Muscle layer of colon (tissue), 2 donors: ENCODE results near the gene COPS9.

Experiments
- H3K27ac ChIP-seq: one replicate; pipeline ENCODE4 v1.7.0; 2013; ENCODE audit warnings: low read depth, mild to moderate bottlenecking, low read length, moderate library complexity
- H3K27me3 ChIP-seq, 2 donors: one replicate each; pipeline ENCODE4 v1.7.0; 2013; ENCODE audit warnings: low read length in 2 of 2, mild to moderate bottlenecking in 2 of 2; ENCODE audit not compliant: insufficient read depth in 2 of 2, control insufficient read depth in 1 of 2
- H3K36me3 ChIP-seq: one replicate; pipeline ENCODE4 v1.7.0; 2013; ENCODE audit warnings: mild to moderate bottlenecking, low read length; ENCODE audit not compliant: insufficient read depth
- H3K4me1 ChIP-seq: one replicate; pipeline ENCODE4 v1.7.0; 2013; ENCODE audit warnings: mild to moderate bottlenecking, low read length; ENCODE audit not compliant: insufficient read depth
- H3K4me3 ChIP-seq, 2 donors: one replicate each; pipeline ENCODE4 v1.7.0; 2013; ENCODE audit warnings: low read length in 2 of 2, low read depth in 1 of 2, mild to moderate bottlenecking in 1 of 2, moderate library complexity in 1 of 2
- H3K9ac ChIP-seq: one replicate; pipeline ENCODE4 v1.7.0; 2013; ENCODE audit warnings: low read length
- H3K9me3 ChIP-seq: one replicate; pipeline ENCODE4 v1.7.0; 2013; ENCODE audit warnings: mild to moderate bottlenecking, low read length
- donor health status: abdominal sarcoma.
- donor health status: Adenocarcinoma of cecum.

Gene COPS9

DNA sequence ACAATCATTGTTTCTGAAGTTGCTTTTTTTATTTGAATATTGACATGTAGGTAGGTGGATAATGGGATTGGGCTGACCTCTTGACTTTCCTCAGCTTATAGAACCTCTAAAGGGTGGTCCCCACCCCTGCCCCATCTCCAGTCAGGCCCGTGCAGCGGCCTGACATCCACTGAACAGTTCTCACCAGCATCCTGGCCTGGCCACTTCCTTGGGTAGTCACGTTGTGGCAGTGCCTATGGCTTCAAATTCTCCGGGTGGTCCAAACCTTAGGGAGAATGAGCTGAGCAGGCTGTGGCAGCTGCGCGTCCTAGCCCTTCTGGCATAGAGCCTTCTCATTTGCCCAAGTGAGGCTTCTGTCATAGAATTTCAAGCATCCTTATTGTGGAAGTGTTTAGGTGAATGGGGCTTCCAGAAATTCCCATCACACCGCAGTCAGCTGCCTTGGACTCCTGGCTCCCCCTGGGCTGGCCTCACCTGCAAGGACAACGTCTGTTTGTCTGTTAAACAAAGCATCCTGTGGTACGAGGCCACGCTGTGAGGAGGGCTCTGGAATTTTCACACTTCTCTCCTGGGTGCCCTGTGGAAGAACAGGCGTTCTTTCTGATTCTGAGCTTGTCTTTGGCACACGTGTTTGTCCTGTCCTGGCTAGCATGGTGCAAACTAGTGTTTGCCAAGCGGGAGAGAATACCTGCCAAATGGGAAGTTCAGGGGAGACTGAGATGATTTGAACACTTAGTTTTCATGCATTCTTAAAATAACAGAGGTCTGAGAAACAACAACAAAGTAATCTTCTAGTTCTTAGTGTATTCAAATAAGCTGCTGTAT lies 36.2 kb upstream of the COPS9 start:
- Histone ChIP-seq H3K4me3 (no peak overlapping the region), H3K36me3 (no peaks in the 10 kb centered on the region), H3K9me3 (no peaks in the 10 kb centered on the region), H3K27ac (no peak overlapping the region), H3K9ac (no peak overlapping the region), H3K27me3 (peaks cover 0 to 2% of the 10 kb centered on the region in 2 donors), H3K4me1 (no peaks in the 10 kb centered on the region)

GRCh38 chr2:240170883-240171282 lies 34.8 kb upstream of the COPS9 start:
- no peak overlapping the region for H3K4me3 ChIP-seq
- H3K36me3 ChIP-seq = no peaks in the 10 kb centered on the region
- H3K27ac ChIP-seq = no peak overlapping the region
- H3K9me3 ChIP-seq = no peaks in the 10 kb centered on the region
- peaks cover 0 to 3% of the 10 kb centered on the region in 2 donors for H3K27me3 ChIP-seq
- no peak overlapping the region for H3K9ac ChIP-seq
- no peaks in the 10 kb centered on the region for H3K4me1 ChIP-seq

DNA sequence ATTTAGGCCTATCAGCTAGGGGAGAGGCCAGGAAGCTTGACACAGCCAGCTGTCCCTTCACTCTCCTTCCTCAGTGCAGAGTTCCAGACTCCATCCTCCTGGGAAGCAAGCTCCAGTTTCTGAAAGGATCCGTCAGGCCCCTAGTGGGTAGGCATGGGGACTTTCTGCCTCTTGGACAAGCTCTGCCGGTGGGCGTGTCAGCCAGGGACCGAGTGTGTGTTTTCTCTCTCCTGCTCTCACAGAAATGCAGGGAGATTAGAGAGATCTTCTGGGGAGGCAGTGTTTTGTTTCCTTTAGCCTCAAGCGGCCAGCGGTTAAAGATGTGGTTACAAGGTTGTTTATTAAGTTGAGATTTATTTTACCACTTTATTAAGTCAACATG lies 34.2 kb upstream of the COPS9 start:
- no peaks in the 10 kb centered on the region for H3K4me1 ChIP-seq
- no peak overlapping the region for H3K27ac ChIP-seq
- H3K9ac ChIP-seq = no peak overlapping the region
- H3K36me3 ChIP-seq = no peaks in the 10 kb centered on the region
- H3K9me3 ChIP-seq = no peaks in the 10 kb centered on the region
- no peak overlapping the region for H3K4me3 ChIP-seq
- peaks cover 0 to 3% of the 10 kb centered on the region in 2 donors for H3K27me3 ChIP-seq

- Histone ChIP-seq H3K4me1 (no peaks in the 10 kb centered on the region), H3K36me3 (no peaks in the 10 kb centered on the region), H3K27ac (no peak overlapping the region), H3K27me3 (peaks cover 0 to 3% of the 10 kb centered on the region in 2 donors), H3K9me3 (no peaks in the 10 kb centered on the region), H3K4me3 (no peak overlapping the region), H3K9ac (no peak overlapping the region)
Measured at GRCh38 chr2:240169486-240170353, 33.6 kb upstream of the COPS9 start.

GRCh38 chr2:240168546-240169361 lies 32.6 kb upstream of the COPS9 start:
- Histone ChIP-seq H3K9me3 (no peaks in the 10 kb centered on the region), H3K27ac (no peak overlapping the region), H3K9ac (no peak overlapping the region), H3K4me3 (no peak overlapping the region), H3K27me3 (peaks cover 0 to 3% of the 10 kb centered on the region in 2 donors), H3K4me1 (no peaks in the 10 kb centered on the region), H3K36me3 (no peaks in the 10 kb centered on the region)

DNA sequence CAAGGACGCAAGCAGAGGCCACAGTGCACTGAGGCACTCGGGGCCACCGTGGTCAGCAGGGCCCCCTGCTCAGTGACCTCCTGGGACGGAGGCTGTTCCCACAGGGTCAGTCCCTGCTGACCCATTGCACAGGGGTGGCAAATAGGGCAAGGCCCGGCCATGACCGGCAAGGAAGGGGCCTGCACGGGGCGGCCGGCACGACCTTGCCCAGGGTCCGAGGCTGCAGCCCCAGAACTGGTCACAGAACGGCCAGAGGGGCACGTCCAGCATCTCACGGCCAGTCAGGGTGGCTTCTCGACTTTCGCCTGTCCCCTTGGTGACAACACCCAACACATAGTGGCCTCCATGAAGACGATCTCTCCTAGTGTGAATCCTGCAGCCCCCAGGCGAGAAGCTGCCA lies 31.9 kb upstream of the COPS9 start:
- Histone ChIP-seq H3K27ac (no peak overlapping the region), H3K4me1 (no peaks in the 10 kb centered on the region), H3K9ac (no peak overlapping the region), H3K36me3 (no peaks in the 10 kb centered on the region), H3K27me3 (peaks cover 0 to 3% of the 10 kb centered on the region in 2 donors), H3K9me3 (no peaks in the 10 kb centered on the region), H3K4me3 (no peak overlapping the region)

DNA sequence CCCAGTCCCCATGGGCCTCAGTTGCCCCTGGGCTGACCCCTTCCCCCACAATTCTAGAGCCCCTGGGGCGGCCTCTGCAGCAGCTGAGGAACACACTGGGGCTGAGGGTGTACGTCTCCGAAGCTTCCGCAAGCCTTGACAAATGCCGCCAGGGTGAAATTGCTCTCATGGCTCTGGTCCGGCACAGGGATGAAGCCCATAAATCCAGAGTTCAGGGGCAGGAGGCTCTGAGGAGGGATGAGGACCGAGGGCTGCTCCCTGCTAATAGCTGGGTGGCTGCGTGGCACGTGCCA lies 31.4 kb upstream of the COPS9 start:
- Histone ChIP-seq H3K9me3 (no peaks in the 10 kb centered on the region), H3K36me3 (no peaks in the 10 kb centered on the region), H3K4me1 (no peaks in the 10 kb centered on the region), H3K27ac (no peak overlapping the region), H3K27me3 (peaks cover 0 to 3% of the 10 kb centered on the region in 2 donors), H3K9ac (no peak overlapping the region), H3K4me3 (no peak overlapping the region)

DNA sequence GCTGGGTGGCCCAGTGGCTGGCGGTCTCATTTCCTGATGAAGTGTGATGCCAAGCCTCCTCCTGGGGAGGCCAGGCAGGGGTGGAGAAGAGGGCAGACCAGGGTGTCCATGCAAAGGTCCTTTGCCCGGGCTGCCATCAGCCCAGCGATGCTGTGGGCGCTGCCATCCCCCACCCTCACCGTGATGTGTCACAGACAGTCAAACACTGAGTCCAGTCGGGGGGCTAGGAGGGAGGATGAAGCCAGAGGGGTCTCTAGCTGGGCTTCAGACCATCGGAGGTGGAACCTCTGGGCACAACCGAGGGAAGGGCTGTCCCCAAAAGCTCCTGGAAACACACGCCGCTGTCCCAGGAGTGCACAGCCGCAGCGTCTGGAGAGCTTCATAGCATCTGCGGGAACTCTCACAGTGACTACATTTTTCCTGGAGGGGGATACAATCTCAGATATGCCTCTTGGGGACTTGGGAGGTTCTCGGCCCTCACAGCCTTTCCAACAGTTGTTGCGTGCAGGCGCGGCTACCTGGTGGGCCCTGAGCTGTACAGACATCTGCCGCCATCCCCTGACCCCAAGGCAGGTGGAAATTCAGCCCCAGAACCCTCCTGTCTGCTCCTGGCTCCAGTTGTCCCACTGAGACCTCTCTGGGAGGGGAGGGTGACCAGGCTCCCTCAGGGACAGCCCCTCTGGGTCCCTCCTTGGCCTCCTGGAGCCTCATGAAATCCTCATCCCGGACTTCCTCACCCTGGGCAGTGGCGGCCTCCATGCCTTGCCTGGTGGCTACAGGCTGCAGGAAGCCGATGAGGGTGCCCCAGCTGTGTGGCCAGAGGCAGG lies 30.9 kb upstream of the COPS9 start:
- no peak overlapping the region for H3K4me3 ChIP-seq
- no peak overlapping the region for H3K27ac ChIP-seq
- H3K4me1 ChIP-seq = no peaks in the 10 kb centered on the region
- peaks cover 0 to 3% of the 10 kb centered on the region in 2 donors for H3K27me3 ChIP-seq
- H3K9ac ChIP-seq = no peak overlapping the region
- no peaks in the 10 kb centered on the region for H3K36me3 ChIP-seq
- H3K9me3 ChIP-seq = no peaks in the 10 kb centered on the region

DNA sequence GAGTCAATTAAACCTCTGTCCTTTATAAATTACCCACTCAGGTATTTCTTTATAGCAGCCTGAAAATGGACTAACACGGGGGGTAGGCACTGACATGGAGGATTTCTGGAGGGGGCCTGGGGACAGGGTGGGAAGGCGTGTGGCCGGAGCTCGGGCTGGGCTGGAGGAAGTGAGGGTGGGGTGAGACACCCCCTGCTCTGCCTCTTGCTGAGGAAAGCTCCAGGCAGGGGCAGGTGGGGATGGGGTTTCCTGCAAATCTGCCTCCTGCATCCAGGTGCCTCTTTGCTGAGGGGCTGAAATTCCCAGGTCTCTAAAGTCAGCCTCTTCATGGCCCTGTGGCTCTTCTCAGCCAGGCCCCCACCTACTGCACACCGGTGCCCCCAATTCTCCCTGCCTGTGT lies 30.1 kb upstream of the COPS9 start:
- Histone ChIP-seq H3K27ac (no peak overlapping the region), H3K9ac (no peak overlapping the region), H3K36me3 (no peaks in the 10 kb centered on the region), H3K4me1 (no peaks in the 10 kb centered on the region), H3K9me3 (no peaks in the 10 kb centered on the region), H3K27me3 (peaks cover 0 to 3% of the 10 kb centered on the region in 2 donors), H3K4me3 (no peak overlapping the region)

- no peaks in the 10 kb centered on the region for H3K36me3 ChIP-seq
- no peaks in the 10 kb centered on the region for H3K4me1 ChIP-seq
- H3K9ac ChIP-seq = no peak overlapping the region
- H3K27me3 ChIP-seq = peaks cover 0 to 3% of the 10 kb centered on the region in 2 donors
- H3K9me3 ChIP-seq = no peaks in the 10 kb centered on the region
- no peak overlapping the region for H3K27ac ChIP-seq
- no peak overlapping the region for H3K4me3 ChIP-seq
Measured at GRCh38 chr2:240165661-240166060, 29.6 kb upstream of the COPS9 start.
